GM19025 (cell line): Measurements from ENCODE around the gene HAUS7.

Experiments
- ATAC-seq: cut with Tn5 transposase; IDR thresholded peaks from one replicate; pipeline ENCODE4 v1.9.1; 2021; ENCODE audit warnings: mild to moderate bottlenecking, low read depth, moderate library complexity; ENCODE audit not compliant: unreplicated experiment

Gene HAUS7

DNA sequence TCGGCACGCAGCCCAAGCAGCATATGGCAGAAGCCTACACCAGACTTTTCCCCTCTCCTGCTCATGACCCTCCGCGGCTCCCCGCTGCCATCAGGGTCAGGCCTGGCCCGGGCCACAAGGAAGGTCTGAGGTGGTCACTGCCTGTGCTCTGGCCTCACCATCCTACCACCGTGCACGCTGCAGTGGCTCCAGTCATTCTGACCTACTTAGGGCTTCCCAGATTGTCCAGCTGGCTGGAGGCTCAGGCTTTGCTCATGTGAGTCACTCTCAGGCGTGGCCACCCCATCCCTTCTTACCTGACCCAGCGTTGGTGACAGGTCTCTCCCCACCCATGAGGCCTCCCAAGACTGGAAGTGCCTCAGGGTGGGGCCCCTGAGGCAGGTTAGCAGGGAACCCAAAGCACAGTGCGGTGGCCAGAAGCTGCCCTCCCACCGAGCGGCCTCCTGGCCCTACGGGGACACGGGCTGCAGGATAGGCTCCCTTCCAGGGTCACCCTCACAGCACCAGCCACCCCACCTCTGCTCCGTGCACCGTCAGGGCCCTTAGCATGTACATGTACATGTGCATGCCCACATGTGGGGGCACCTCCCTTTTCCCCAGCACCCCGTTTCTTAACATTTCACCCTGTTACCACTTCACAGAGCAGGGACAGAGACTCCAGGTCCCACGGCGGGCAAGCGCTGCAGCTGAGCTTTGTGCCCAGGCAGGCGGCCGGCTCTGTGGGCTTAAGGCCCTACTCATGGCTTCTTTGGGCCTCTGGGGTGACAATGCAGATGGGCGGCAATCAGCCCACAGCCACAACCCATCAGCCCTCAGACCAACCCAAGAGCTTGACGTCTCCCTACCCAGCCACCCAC lies 26.7 kb downstream of the HAUS7 start:
- no peak for ATAC-seq

DNA sequence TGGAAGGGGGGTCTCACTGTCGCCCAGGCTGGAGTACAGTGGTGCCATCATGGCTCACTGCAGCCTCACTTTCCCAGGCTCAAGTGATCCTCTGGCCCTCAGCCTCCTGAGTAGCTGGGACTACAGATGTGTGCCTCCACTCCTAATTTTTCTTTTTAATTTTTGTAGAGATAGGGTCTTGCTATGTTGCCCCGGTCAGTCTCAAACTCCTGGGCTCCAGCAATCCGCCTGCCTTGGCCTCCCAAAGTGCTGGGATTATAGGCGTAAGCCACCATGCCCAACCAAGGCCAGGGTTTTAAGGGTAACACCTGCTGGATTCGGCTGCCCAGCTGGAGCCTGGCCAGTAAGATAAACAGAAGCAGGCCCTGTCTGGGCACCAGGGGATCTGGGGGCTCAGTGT lies 27.9 kb downstream of the HAUS7 start:
- no peak for ATAC-seq

DNA sequence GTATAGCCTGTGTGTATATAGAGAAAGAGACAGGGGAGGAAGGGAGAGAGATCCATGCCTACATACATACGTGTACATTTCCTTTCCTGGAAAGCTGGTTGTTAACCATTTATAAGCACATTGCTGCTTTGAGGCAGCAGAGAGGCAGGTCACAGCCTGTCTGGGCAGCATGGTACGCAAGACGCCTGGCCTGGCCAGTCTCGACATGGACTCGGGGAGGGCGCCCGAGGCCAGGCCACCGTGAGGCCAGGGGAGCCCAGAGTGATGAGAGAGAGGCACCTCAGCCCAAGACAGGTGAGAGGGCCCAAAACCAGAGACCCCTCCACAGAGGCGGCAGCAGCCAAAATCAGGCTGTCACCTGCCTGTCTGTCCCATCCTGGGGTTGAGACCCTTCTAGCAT lies 28.4 kb downstream of the HAUS7 start:
- no peak for ATAC-seq

DNA sequence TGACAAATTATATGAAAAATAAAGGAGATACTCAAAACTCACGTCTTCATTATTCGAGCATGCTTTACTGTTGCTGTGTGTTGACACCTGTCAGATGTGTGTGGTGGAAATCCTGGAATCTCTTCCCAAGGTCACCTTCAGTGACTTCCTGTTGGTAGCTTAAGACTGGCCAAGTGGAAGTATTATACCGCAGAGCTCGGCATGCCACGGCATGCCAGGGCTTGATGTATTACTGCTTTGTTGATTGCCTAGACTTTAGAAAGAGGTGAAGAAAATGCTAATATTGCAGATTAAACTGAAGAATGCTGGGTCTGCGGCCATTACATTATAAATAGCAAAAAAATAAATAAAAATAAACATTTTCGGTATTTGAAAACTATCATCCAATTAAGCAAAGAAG lies 29.1 kb downstream of the HAUS7 start:
- ATAC-seq: no peak

DNA sequence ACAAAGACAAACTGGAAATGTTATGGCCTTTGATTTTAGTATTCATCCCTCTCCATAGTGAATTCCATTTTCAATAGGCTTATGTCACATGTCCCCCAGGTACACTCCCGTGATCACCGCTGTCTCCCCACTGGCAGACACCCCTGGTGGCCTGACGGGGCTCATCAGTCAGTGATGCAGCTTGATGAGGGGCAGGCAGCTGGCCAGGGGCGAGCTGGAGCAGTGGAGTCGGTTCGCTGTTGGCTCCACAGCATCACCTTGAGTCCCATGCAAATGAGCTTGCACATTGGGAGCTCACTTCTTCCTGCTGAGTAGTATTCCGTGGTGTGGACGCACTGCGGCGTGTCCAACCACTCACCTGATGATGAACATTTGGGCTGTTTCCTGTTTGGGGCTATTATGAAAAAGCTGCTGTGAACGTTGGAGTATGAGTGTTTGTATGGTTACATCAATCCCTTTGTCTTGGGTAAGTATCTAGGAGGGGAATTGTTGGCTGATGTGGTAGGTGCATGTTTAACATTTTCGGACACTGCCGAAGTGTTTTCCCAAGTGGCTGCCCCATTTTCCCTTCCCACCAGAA lies 29.7 kb downstream of the HAUS7 start:
- ATAC-seq: no peak

DNA sequence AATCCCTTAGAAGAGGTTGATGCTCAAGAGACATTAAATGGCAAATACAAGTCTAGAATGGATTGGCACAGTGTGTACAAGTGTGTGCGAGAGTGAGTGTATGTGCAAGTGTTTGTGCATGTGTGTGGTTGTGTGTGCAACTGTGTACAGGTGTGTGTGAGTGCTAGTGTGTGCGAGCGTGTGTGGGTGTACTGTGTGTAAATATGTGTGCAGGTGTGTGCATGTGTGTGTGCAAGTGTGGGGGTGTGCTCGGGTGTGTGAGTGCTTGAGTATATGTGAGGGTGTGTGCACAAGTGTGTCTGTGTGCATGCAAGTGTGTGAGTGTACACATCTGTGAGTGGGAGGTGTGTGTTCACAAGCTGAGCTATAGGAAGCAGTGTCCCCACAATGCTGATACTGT lies 30.4 kb downstream of the HAUS7 start:
- ATAC-seq: no peak

DNA sequence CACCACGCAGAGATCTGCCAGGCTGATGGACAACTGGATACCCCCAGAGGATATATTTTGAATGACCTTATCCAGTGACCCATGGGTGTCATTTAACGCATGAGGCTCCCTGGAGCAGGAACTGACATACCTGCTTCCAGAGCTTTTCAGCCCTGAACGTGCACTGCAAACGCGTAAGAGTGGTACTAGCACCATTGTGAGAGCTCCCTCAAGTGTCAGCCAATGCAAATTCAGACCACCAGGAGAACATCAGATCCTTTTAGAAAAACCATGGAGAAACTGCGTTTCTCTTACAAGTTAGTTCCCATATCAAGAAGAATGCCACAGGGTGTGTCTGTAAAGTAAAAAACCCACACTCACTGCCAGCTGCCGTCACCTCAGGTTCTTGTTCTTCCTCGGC lies 31.8 kb downstream of the HAUS7 start:
- no peak for ATAC-seq

DNA sequence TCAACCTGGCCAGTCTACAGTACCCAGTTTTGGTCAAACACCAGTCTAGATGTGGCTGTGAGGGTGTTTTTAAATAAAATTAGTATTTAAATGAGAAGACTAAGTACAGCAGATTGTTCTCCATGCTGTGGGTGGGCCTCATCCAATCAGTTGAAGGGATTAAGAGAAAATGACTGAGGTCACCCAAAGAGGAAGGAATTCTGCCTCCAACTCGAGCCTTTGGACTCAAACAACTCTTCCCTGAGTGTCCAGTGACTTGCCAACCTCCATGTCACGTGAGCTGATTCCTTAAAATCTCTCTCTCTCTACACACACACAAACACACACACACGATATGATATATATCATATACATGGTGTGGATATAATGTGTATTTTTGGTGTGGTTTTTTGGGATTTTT lies 34.5 kb downstream of the HAUS7 start:
- no peak for ATAC-seq

DNA sequence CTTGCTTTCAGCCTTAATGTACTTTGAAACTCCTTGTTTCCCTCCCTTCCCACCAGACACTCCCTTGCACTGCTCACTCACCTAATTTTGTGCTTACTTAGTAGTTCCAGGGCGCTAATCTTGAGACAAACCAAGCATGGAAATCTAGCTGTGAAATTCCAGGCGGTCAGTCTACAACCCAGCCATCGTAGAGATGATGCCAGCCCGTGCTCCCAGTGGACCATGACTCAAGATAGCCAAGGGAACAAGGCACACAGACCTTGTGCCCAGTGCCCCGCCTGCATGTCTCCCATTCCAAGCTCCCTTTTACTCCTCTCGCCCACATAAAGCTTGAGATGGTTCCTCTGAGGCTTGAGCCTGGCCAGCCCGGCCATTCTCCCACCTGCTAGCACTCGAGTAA lies 35.6 kb downstream of the HAUS7 start:
- ATAC-seq: no peak

DNA sequence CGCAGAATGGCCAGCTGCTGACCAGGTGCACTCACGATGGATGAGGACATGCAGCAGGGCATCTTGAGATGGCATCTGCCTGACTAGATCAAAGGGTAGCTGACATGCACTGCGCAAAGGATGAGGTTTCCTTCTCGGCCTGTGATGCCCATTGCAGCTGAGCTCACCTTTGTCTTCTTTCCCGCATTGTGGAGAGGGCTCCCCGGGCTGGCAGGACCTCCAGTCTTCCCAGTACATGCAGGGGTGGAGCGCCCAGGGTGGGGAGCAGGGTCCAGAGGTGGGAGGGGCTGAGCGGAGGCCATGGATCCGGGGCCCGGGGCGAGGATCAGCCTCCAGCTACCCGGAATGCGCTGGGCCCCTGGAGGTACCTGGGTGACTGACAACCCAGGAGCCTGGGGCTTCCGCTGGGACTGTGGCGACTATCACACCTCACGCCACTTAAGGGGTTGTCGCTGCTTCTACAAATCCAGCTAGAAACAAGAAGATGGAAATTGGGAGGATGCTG lies 36.5 kb downstream of the HAUS7 start:
- no peak for ATAC-seq

DNA sequence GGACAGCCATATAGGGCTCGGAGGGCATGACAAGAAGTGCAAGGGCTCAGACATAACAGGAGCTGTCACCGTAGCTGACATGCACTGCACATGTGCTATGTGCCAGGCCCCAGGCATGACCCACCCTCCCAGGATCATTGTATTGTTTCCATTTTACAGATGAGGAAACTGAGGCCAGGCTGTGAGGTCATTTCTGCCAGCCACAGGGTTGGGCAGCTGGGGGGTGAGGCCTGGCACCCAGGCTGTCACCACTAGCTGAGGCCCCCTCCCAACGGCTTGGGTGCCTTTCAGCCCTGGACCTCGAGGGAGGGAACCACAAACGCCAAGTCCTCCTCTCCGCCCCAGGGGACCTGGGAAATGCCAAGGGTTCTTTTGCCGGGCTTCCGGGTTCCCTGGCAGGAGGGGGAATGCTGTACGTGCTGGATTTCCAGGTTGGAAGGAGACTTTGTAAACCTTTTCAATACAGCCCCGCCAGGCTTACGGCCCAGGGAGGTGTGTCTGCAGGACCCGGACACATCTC lies 37.2 kb downstream of the HAUS7 start:
- no peak for ATAC-seq

DNA sequence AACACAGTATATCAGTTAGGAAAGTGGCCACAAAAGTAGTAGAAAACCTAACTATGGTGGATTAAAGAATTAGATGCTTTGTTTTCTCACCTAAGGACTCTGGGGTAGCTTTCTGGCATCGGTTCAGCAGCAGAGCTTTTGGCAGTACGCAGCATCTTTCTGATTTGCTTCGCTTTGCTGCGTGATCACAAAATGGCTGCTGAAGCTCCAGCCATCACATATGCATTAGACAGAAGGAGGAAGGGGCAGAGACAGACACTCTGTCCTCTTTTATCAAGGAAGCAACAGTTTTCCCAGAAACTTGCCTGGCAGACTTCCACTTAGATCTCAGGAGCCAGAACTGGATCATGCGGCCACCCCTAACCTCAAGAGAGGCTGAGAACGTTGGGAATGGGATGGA lies 39.6 kb downstream of the HAUS7 start:
- no peak for ATAC-seq

DNA sequence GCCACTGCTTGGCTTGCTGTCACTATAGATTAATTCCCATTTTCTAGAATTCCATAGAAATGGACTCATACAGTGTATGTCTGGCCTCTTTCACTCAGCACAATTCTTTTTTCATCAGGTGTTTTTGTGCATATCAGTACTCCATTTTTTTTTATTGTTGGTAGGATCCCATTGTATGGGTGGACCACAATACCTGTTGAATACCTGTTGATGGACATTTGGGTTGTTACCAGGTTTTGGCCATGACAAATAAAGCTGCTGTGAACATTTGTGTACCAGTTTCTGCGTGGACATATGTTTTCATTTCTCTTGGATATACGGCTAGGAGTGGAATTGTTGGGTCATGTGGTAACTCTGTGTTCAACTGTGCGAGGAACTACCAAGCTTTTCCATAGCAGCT lies 44.2 kb downstream of the HAUS7 start:
- no peak for ATAC-seq

DNA sequence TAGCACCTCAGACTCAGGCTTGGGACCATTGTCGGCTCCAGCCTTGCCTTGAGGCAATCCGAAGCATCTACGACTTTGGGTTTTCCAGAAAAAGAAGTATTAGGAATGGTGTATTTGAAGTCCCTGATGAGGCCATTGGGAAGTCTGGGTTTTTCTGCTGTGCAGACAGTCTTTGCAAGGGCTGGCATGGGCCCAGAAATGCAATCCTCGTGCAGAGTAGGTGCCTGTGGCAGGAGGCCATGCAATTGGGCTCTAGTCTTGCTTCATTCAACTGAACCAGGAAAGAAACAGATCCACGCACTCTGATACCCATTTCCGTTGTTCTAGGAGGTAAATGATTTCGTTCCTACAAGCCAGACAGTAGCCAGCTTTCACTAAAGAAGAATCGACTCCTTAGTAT lies 46.7 kb downstream of the HAUS7 start:
- ATAC-seq: no peak

DNA sequence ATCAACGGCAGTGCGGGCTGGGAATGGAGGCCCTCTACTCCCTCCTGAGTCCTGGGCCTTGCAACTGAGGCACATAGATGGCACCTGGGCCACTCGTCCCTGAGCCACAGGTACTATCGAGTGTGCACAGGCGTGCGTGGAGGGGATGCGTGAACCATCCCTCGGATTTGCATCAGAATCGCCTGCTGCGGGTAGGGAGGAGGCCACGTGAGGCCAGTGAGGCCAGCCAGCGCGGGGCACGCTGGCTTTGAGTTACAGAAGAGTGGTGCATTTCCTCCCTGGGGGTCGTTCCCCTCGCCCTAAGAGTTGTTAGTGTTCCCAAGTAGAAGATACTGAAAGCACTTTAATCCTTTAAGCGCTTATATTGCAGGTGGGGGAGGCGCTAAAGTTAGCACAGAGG lies 48.5 kb downstream of the HAUS7 start:
- ATAC-seq: no peak

DNA sequence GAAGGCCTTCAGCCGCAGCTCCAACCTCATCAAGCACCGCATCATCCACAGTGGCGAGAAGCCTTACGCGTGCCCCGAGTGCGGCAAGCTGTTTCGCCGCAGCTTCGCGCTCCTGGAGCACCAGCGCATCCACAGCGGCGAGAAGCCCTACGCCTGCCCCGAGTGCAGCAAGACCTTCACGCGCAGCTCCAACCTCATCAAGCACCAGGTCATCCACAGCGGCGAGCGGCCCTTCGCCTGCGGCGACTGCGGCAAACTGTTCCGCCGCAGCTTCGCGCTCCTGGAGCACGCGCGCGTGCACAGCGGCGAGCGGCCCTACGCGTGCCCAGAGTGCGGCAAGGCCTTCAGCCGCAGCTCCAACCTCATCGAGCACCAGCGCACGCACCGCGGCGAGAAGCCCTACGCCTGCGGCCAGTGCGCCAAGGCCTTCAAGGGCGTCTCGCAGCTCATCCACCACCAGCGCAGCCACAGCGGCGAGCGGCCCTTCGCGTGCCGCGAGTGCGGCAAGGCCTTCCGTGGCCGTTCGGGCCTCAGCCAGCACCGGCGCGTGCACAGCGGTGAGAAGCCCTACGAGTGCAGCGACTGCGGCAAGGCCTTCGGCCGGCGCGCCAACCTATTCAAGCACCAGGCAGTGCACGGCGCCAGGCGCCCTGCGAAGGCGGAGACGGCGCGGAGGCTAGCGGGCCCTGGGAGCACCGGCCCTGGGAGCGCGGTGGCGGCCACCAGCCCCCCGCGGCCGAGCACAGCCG lies 49.4 kb downstream of the HAUS7 start:
- no peak for ATAC-seq

DNA sequence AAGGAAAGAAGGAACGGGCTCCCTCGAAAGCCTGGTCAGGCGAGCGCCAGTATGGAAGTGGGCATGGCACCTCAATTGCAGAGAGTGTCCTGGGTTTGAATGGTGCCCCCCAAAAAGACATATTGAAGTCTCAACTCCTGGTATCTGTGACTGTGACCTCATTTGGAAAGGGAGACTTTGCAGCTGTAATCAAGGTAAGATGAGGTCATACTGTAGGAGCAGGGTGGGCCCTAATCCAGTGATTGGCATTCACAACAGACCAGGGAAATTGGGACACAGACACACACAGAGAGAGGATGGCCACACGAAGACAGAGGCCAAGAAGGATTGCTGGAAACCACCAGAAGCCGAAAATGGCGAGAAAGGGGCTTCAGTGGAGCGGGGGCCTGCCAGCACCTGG lies 52.7 kb downstream of the HAUS7 start:
- no peak for ATAC-seq

DNA sequence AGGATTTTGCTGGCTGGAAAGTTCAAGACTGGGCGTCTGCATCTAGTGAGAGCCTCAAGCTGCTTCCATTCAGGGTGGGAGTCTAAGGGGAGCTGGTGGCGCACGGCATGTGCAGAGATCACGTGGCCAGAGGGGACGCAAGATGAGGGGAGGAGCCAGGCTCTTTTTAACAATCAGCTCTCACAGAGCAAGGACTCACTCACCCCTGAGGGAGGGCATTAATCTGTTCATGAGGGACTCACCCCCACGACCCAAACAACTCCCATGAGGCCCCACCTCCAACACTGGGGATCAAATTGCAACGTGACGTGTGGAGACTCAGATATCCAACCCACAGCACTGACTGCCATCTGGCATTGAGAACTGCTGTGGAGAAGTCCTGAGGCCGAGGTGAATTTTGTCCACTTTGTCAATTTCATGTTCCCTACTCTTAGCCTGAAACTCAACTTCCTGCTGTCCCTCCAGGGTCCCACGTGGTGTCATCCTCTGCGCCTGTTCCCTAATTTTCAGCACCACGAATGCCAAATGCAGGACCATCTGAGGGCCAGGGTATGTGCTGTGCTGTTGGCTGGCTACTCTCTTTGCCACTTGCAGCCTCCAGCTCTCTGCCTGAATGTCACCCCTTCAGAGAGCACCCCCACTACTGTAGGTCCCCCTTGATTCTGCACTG lies 53.5 kb downstream of the HAUS7 start:
- no peak for ATAC-seq

DNA sequence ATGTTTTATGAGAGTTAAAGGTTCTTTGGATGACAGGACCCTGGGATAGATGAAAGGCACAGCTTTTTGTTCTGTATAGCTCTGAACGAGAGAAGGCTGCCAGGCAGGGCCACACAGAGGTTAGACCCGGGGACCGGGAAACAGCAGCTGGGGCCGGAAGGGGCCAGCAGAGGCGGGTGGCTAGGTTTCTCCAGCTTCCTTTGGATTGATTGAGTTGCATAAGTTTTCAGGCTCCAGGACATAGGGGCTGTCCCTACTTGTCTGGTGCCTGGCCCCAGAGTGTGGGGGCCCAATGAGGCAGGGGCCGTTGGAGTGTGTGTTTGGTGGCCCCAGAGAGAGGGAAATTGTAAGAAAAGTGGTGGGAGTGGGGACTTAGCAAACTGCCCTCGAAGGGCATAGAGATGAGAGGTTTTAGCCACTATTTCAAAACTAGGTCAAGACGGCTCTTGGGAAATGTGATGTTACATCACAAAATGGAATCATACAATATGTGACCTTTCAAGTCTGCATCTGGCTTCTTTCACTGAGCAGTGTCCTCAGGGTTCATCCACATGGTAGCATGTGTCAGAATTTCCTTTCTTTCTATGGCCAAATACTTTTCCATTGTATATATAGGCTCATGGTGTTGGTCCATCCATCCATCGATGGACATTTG lies 55.4 kb downstream of the HAUS7 start:
- ATAC-seq: no peak

DNA sequence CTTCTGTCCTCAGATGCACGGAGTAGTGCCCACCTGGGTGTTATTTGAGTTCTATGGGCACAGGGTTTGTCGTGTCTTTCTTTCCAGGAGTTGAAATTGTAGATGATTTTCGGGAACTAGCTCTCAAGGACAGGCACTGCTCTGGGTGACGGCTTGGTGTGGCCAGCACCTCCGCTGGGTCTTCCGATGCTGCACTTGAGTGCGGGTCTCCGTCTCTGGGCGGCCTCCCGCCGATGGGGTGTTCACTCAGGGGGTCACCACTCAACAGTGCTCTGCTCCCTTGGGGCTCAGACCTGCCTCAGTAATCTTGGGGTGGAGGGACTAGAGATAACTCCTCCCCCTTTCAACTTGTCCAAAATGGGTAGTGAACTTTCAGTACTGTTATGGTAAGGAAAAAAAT lies 56.6 kb downstream of the HAUS7 start:
- no peak for ATAC-seq
